Keratinocyte (primary cell): Measurements from ENCODE around the gene ZNF236. TPM values are rescaled to one million over a fixed set of nuclear protein-coding genes. Genes with fewer than 3 reads are reported as not detected.
"Not testable (repeated sequence)": the region's sequence is repeated elsewhere in the genome, so short reads cannot be mapped to it uniquely, and the experiment has no call there.

Experiments used
- DNase-seq: peaks from one replicate; pipeline ENCODE4 v3.0.0-alpha.2; 2011; ENCODE audit warnings: low read depth, missing footprints, low spot score
- FAIRE-seq: peaks from 2 replicates; lab custom pipeline; 2011; peaks lifted over from hg19 to GRCh38; lab: Jason Lieb, UNC
- H2AFZ ChIP-seq: 2 replicates; pipeline ENCODE4 v1.6.0; 2012; ENCODE audit warnings: low read length, control low read depth, inconsistent platforms; ENCODE audit not compliant: control insufficient read depth
- H3K27ac ChIP-seq: 2 replicates; pipeline ENCODE4 v1.5.1; 2011; ENCODE audit warnings: low read length; ENCODE audit not compliant: control insufficient read depth, insufficient read depth
- H3K27me3 ChIP-seq: 3 replicates; pipeline ENCODE4 v1.6.0; 2011; ENCODE audit warnings: low read length; ENCODE audit not compliant: control insufficient read depth, insufficient read depth; ENCODE audit errors: extremely low read depth
- H3K36me3 ChIP-seq, 2 experiments: 2 replicates in 1 of 2; 3 replicates in 1 of 2; pipeline ENCODE4 v1.5.1; 2011; ENCODE audit warnings: low read length in 2 of 2, mild to moderate bottlenecking in 1 of 2; ENCODE audit not compliant: control insufficient read depth in 2 of 2, insufficient read depth in 2 of 2; ENCODE audit errors: extremely low read depth in 1 of 2
- H3K4me1 ChIP-seq: 3 replicates; pipeline ENCODE4 v1.5.1; 2011; ENCODE audit warnings: low read length; ENCODE audit not compliant: control insufficient read depth, insufficient read depth; ENCODE audit errors: extremely low read depth
- H3K4me2 ChIP-seq: 3 replicates; pipeline ENCODE4 v1.6.0; 2011; ENCODE audit warnings: low read depth, low read length; ENCODE audit not compliant: control insufficient read depth, insufficient read depth; ENCODE audit errors: extremely low read depth
- H3K4me3 ChIP-seq, 3 experiments: fragments of 200-600 bp in 1 of 3; sonication (generic) in 1 of 3; 2 replicates in 2 of 3; 3 replicates in 1 of 3; pipeline ENCODE4 v1.5.1; 2011 to 2016; ENCODE audit warnings: low read length in 3 of 3, mild to moderate bottlenecking in 3 of 3, control low read depth in 2 of 3, inconsistent platforms in 1 of 3, low read depth in 1 of 3, mixed read lengths in 1 of 3, mixed run types in 1 of 3, moderate library complexity in 1 of 3; ENCODE audit not compliant: control insufficient read depth in 2 of 3, insufficient read depth in 2 of 3; ENCODE audit errors: extremely low read depth in 1 of 3
- H3K79me2 ChIP-seq: 2 replicates; pipeline ENCODE4 v1.6.0; 2012; ENCODE audit warnings: low read length; ENCODE audit not compliant: control insufficient read depth, insufficient read depth
- H3K9ac ChIP-seq: 3 replicates; pipeline ENCODE4 v1.6.0; 2011; ENCODE audit warnings: low read length; ENCODE audit not compliant: control insufficient read depth, insufficient read depth; ENCODE audit errors: extremely low read depth
- H3K9me1 ChIP-seq: 3 replicates; pipeline ENCODE4 v1.6.0; 2011; ENCODE audit warnings: low read length; ENCODE audit not compliant: control insufficient read depth, insufficient read depth; ENCODE audit errors: extremely low read depth
- H3K9me3 ChIP-seq: 2 replicates; pipeline ENCODE4 v1.5.1; 2012; ENCODE audit warnings: low read depth, low read length; ENCODE audit not compliant: control insufficient read depth
- H4K20me1 ChIP-seq: 3 replicates; pipeline ENCODE4 v1.6.0; 2011; ENCODE audit warnings: low read length; ENCODE audit not compliant: control insufficient read depth, insufficient read depth; ENCODE audit errors: extremely low read depth
- CTCF ChIP-seq, 3 experiments: IDR thresholded peaks in 1 of 3; conservative IDR thresholded peaks in 1 of 3; optimal IDR thresholded peaks in 1 of 3; 2 replicates in 2 of 3; 3 replicates in 1 of 3; pipeline versions ENCODE3 to v1.5.1; 2011; ENCODE audit warnings: low read length in 3 of 3, mild to moderate bottlenecking in 3 of 3, moderate library complexity in 2 of 3, control low read depth in 1 of 3, inconsistent platforms in 1 of 3; ENCODE audit not compliant: insufficient read depth in 2 of 3; ENCODE audit errors: extremely low read depth in 1 of 3
- EZH2 ChIP-seq: IDR thresholded peaks from one replicate; pipeline ENCODE4 v1.6.1; 2012; ENCODE audit warnings: inconsistent platforms, mild to moderate bottlenecking, low read length, moderate library complexity
- dilution Hi-C: fragments of 300-500 bp; cut with MboI; formaldehyde crosslinking; loops from one replicate; pipeline ENCODE4 v1.7.0; 2020; ENCODE audit warnings: low sequenced_read_pairs; ENCODE audit not compliant: extremely low pct_ligation_motif_present
- polyA plus RNA-seq, 5 experiments: library from polyadenylated mRNA; depleted of rRNA in 3 of 5; stranded (reverse) in 3 of 5; stranded (forward) in 1 of 5; unstranded in 1 of 5; fragments of >200 nt; gene quantifications; 1 replicate in 1 of 5; 2 replicates in 3 of 5; 3 replicates in 1 of 5; pipeline versions ENCODE4 v1.2.1 to v1.2.3, GENCODE V29; 2011 to 2012; ENCODE audit warnings: missing spikeins in 2 of 5, low read depth in 1 of 5, low replicate concordance in 1 of 5

Gene ZNF236
- polyA plus RNA-seq, 1 donor (not counting 4 experiments of a cell fraction or from before 2014, with no cell fraction given) = 4.5 TPM

- Histone ChIP-seq H3K9me3 (no peaks in the 10 kb centered on the region), H3K9me1 (no peaks in the 10 kb centered on the region), H3K27me3 (no peaks in the 10 kb centered on the region), H3K4me1 (no peaks in the 10 kb centered on the region), H3K4me3 (no peak overlapping the region), H3K27ac (no peak overlapping the region), H3K4me2 (no peak overlapping the region), H3K36me3 (peaks cover 6 to 11% of the 10 kb centered on the region in 2 experiments), H4K20me1 (no peaks in the 10 kb centered on the region), H3K9ac (no peak overlapping the region), H3K79me2 (no peaks in the 10 kb centered on the region), H2AFZ (no peak overlapping the region)
- FAIRE-seq (no peak), DNase-seq (no peak)
- no peak for TF ChIP-seq EZH2
- TF ChIP-seq CTCF (optimal IDR thresholded peaks at IDR 0.05 in 1 of 3, IDR thresholded peaks at IDR 0.05 in 1 of 3, conservative IDR thresholded peaks at IDR 0.05 in 1 of 3; ENCODE audit: extremely low read depth in 1 of 3, insufficient read depth in 2 of 3, low read length in 3 of 3) = no peak
- dilution Hi-C loops = no loop called here
These were observed 121.4 kb downstream of the ZNF236 start for GRCh38 chr18:76943542-76944339.

GRCh38 chr18:76944346-76944745, 122.0 kb downstream of the ZNF236 start:
- H3K4me2 ChIP-seq, H3K9me1 ChIP-seq, H3K27ac ChIP-seq, H3K4me1 ChIP-seq, H3K4me3 ChIP-seq, H3K9me3 ChIP-seq, H4K20me1 ChIP-seq, FAIRE-seq, H3K9ac ChIP-seq, H2AFZ ChIP-seq, DNase-seq, H3K27me3 ChIP-seq, H3K79me2 ChIP-seq, dilution Hi-C loops: not testable (repeated sequence)
- peaks cover 9 to 13% of the 10 kb centered on the region in 2 experiments for H3K36me3 ChIP-seq
